Chondrocyte (in vitro differentiated cells): ENCODE measurements around the gene IREB2. TPM values are rescaled to one million over a fixed set of nuclear protein-coding genes. Genes with fewer than 3 reads are reported as not detected.
A peak's percentile ranks its signal among the peaks of the same experiment; 100 is the strongest.

Experiments used
- DNase-seq: peaks from one replicate; pipeline ENCODE4 v3.0.0; 2021; ENCODE audit warnings: mixed read lengths, low spot score
- H3K27ac Mint-ChIP-seq: one replicate; pipeline ENCODE4 v1.8.0; 2021; ENCODE audit warnings: mild to moderate bottlenecking, moderate library complexity, mixed read lengths; ENCODE audit not compliant: unreplicated experiment
- H3K27me3 Mint-ChIP-seq: 2 replicates; pipeline ENCODE4 v1.8.0; 2021; ENCODE audit warnings: low read depth, mixed read lengths
- H3K36me3 Mint-ChIP-seq: 2 replicates; pipeline ENCODE4 v1.8.0; 2021; ENCODE audit warnings: low read depth, mixed read lengths
- H3K4me1 Mint-ChIP-seq: 2 replicates; pipeline ENCODE4 v1.8.0; 2021; ENCODE audit warnings: low read depth, mild to moderate bottlenecking, mixed read lengths
- H3K4me3 Mint-ChIP-seq: one replicate; pipeline ENCODE4 v1.8.0; 2021; ENCODE audit warnings: mild to moderate bottlenecking, moderate library complexity, mixed read lengths; ENCODE audit not compliant: unreplicated experiment
- H3K9me3 Mint-ChIP-seq: 2 replicates; pipeline ENCODE4 v1.8.0; 2021; ENCODE audit warnings: low read depth, mixed read lengths
- CTCF ChIP-seq: fragments of 200-600 bp; sonication (generic); IDR thresholded peaks from 2 replicates; pipeline ENCODE4 v1.5.0; 2021; ENCODE audit warnings: antibody characterized with exemption, mild to moderate bottlenecking, moderate library complexity
- total RNA-seq: library from RNA; stranded (reverse); gene quantifications from 3 replicates; pipeline ENCODE4 v1.2.1, GENCODE V29; 2021

The IREB2 gene
- total RNA-seq, 1 donor from 2014 or later, result 56.1 TPM

DNA sequence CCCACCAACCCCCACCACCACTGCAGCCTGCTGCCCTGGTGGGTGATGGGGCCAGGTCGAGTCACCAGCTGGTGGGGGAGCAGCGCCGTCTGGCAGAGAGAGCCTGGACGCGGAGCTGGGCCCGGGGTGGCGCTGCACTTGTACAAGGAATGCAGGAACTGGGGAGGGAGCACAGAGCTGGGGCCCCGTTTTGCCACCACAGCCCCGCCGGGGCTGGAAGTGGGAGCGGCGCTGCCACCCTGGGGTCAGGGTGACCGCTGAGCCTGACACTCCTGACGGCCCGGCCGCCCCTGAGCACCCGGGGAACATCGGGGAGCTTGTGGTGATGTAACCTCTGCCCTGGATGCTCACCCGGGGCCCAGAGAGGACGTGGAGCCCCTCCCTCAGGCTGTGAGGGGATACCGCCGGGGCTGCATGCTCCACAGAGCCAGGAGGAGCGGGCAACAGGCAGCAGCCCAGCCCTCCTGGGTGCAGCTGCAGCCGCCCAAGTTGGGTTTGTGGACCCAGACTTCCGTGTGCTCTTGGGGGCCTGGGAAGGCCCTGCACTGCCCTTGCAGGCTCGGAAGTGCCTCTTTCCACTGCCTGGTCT, 32.6 kb upstream of the IREB2 start:
- no peaks in the 10 kb centered on the region for H3K36me3 Mint-ChIP-seq
- H3K9me3 Mint-ChIP-seq, result no peaks in the 10 kb centered on the region
- H3K4me1 Mint-ChIP-seq, result peaks cover 3% of the 10 kb centered on the region
- peak; percentile 89 for DNase-seq
- H3K27ac Mint-ChIP-seq, result no peak overlapping the region
- TF ChIP-seq CTCF, result no peak
- no peak overlapping the region for H3K4me3 Mint-ChIP-seq
- H3K27me3 Mint-ChIP-seq, result no peaks in the 10 kb centered on the region

- no peak overlapping the region for H3K27ac Mint-ChIP-seq
- H3K4me1 Mint-ChIP-seq, result peaks cover 3% of the 10 kb centered on the region
- H3K4me3 Mint-ChIP-seq, result no peak overlapping the region
- no peaks in the 10 kb centered on the region for H3K9me3 Mint-ChIP-seq
- H3K36me3 Mint-ChIP-seq, result no peaks in the 10 kb centered on the region
- TF ChIP-seq CTCF, result no peak
- H3K27me3 Mint-ChIP-seq, result no peaks in the 10 kb centered on the region
- DNase-seq, result peak; percentile 68
These were observed 31.9 kb upstream of the IREB2 start for GRCh38 chr15:78406016-78406585.

- Mint-ChIP-seq H3K9me3 (no peaks in the 10 kb centered on the region), H3K4me1 (peaks cover 3% of the 10 kb centered on the region), H3K4me3 (no peak overlapping the region), H3K27me3 (peaks cover 2% of the 10 kb centered on the region), H3K27ac (no peak overlapping the region), H3K36me3 (no peaks in the 10 kb centered on the region)
- peak; percentile 4 for DNase-seq
- TF ChIP-seq CTCF, result no peak
These were observed 30.2 kb upstream of the IREB2 start for GRCh38 chr15:78407608-78408354.

- H3K27me3 Mint-ChIP-seq, result peaks cover 2% of the 10 kb centered on the region
- no peak overlapping the region for H3K27ac Mint-ChIP-seq
- no peak overlapping the region for H3K4me3 Mint-ChIP-seq
- no peaks in the 10 kb centered on the region for H3K9me3 Mint-ChIP-seq
- peaks cover 3% of the 10 kb centered on the region for H3K4me1 Mint-ChIP-seq
- peak; percentile 4 for DNase-seq
- TF ChIP-seq CTCF, result no peak
- no peaks in the 10 kb centered on the region for H3K36me3 Mint-ChIP-seq
These were observed 29.7 kb upstream of the IREB2 start for GRCh38 chr15:78408355-78408640.

- peaks cover 3% of the 10 kb centered on the region for H3K4me1 Mint-ChIP-seq
- no peak overlapping the region for H3K27ac Mint-ChIP-seq
- H3K4me3 Mint-ChIP-seq, result no peak overlapping the region
- H3K9me3 Mint-ChIP-seq, result no peaks in the 10 kb centered on the region
- no peak for TF ChIP-seq CTCF
- no peaks in the 10 kb centered on the region for H3K36me3 Mint-ChIP-seq
- peaks cover 2% of the 10 kb centered on the region for H3K27me3 Mint-ChIP-seq
- peak; percentile 4 for DNase-seq
These were observed 29.1 kb upstream of the IREB2 start for GRCh38 chr15:78408961-78409360.
